GM12878 (cell line): Measurements from ENCODE around the gene FARS2. TPM values are rescaled to one million over a fixed set of nuclear protein-coding genes. Genes with fewer than 3 reads are reported as not detected.

Experiments
- ATAC-seq: fragments of 200-7000 bp; cut with Tn5 transposase; 3 replicates; pipeline ENCODE4 v1.9.1; 2020; ENCODE audit warnings: mild to moderate bottlenecking, moderate library complexity
- BruUV-seq: library from RNA; stranded (reverse); fragments of 400-500 nt; replicated peaks from 2 replicates; lab custom pipeline; 2021; lab: Mats Ljungman, UMichigan
- CTCF ChIA-PET: fragments of 300-600 bp; sonication (Branson Sonifier 250); formaldehyde crosslinking; extraction: SDS; loops from one replicate; lab custom pipeline; 2021; ENCODE audit warnings: inconsistent platforms; lab: Yijun Ruan, JAX
- POLR2A ChIA-PET: fragments of 350-600 bp; formaldehyde crosslinking; extraction: SDS; loops from one replicate; lab custom pipeline; 2021; ENCODE audit warnings: inconsistent platforms; lab: Charles Lee
- RAD21 ChIA-PET: fragments of 300-600 bp; sonication (Branson Sonifier 250); formaldehyde crosslinking; loops from one replicate; lab custom pipeline; 2023; ENCODE audit warnings: antibody characterized with exemption; ENCODE audit not compliant: unreplicated experiment; lab: Charles Lee
- SMC1A ChIA-PET: fragments of 300-600 bp; sonication (Branson Sonifier 250); formaldehyde crosslinking; loops from one replicate; lab custom pipeline; 2023; ENCODE audit not compliant: unreplicated experiment, uncharacterized antibody; lab: Charles Lee
- DNase-seq: peaks from one replicate; pipeline ENCODE4 v3.0.0-alpha.2; 2011; ENCODE audit warnings: low read depth, low spot score
- FAIRE-seq: peaks from 3 replicates; lab custom pipeline; 2011; peaks lifted over from hg19 to GRCh38; lab: Jason Lieb, UNC
- H2AFZ ChIP-seq: 2 replicates; pipeline ENCODE4 v1.6.0; 2011; ENCODE audit warnings: low read depth, low read length, control low read depth; ENCODE audit not compliant: control insufficient read depth
- H3K27ac ChIP-seq: 2 replicates; pipeline ENCODE4 v1.5.1; 2011; ENCODE audit warnings: control low read depth; ENCODE audit not compliant: control insufficient read depth, insufficient read depth
- H3K27me3 ChIP-seq, 2 experiments: replicated peaks in 1 of 2; 2 replicates each; pipeline versions ENCODE4 v1.6.0 to v1.6.1; 2011; ENCODE audit warnings: low read length in 1 of 2; ENCODE audit not compliant: control insufficient read depth in 2 of 2, insufficient read depth in 2 of 2
- H3K36me3 ChIP-seq, 2 experiments: 2 replicates each; pipeline ENCODE4 v1.5.1; 2011; ENCODE audit warnings: low read length in 1 of 2; ENCODE audit not compliant: control insufficient read depth in 2 of 2, insufficient read depth in 2 of 2
- H3K4me1 ChIP-seq: 2 replicates; pipeline ENCODE4 v1.6.1; 2011; ENCODE audit warnings: mild to moderate bottlenecking, low read length, moderate library complexity, mixed read lengths; ENCODE audit not compliant: control insufficient read depth, insufficient read depth
- H3K4me2 ChIP-seq: 2 replicates; pipeline ENCODE4 v1.6.0; 2011; ENCODE audit warnings: control low read depth; ENCODE audit not compliant: control insufficient read depth, insufficient read depth
- H3K4me3 ChIP-seq: fragments of 200-600 bp; sonication (generic); 2 replicates; pipeline ENCODE4 v1.5.1; 2016
- H3K79me2 ChIP-seq: 2 replicates; pipeline ENCODE4 v1.6.0; 2011; ENCODE audit warnings: low read length; ENCODE audit not compliant: control insufficient read depth, insufficient read depth
- H3K9ac ChIP-seq: 2 replicates; pipeline ENCODE4 v1.8.0; 2011; ENCODE audit warnings: low read length, control low read depth, mixed read lengths; ENCODE audit not compliant: control insufficient read depth, insufficient read depth
- H3K9me3 ChIP-seq: replicated peaks from 3 replicates; pipeline ENCODE4 v1.5.1; 2011; ENCODE audit warnings: mild to moderate bottlenecking, low read length; ENCODE audit not compliant: control insufficient read depth, insufficient read depth
- H4K20me1 ChIP-seq: 2 replicates; pipeline ENCODE4 v1.6.0; 2011; ENCODE audit not compliant: control insufficient read depth, insufficient read depth
- ASH2L ChIP-seq: fragments of 300-600, 200-600 bp; sonication (generic); IDR thresholded peaks from 2 replicates; pipeline ENCODE4 v1.6.1; 2017; ENCODE audit warnings: low read depth, mild to moderate bottlenecking, borderline replicate concordance
- GATAD2B ChIP-seq: fragments of 450-650 bp; conservative IDR thresholded peaks from 2 replicates; pipeline ENCODE4 v1.6.1; 2017; ENCODE audit warnings: low read depth, mild to moderate bottlenecking, moderate library complexity
- IKZF1 ChIP-seq: fragments of 450-650 bp; conservative IDR thresholded peaks from 2 replicates; pipeline ENCODE4 v1.6.1; 2017; ENCODE audit warnings: antibody characterized with exemption, mild to moderate bottlenecking
- RAD51 ChIP-seq: fragments of 450-650 bp; IDR thresholded peaks from 2 replicates; pipeline ENCODE4 v1.6.1; 2016; ENCODE audit warnings: moderate library complexity, mild to moderate bottlenecking, inconsistent platforms
- SIN3A ChIP-seq: IDR thresholded peaks from 2 replicates; pipeline ENCODE4 v1.6.1; 2012; ENCODE audit warnings: low read depth, low read length, improper control_type of control experiment
- STAT3 ChIP-seq: IDR thresholded peaks from 2 replicates; pipeline ENCODE4 v1.6.1; 2011; ENCODE audit warnings: low read depth, low read length, improper control_type of control experiment
- TARDBP ChIP-seq: IDR thresholded peaks from 2 replicates; pipeline ENCODE4 v1.6.1; 2016; ENCODE audit warnings: borderline replicate concordance
- WGBS: methylation state at CpG from one replicate; pipeline ENCODE4 v1.1.6; 2016; ENCODE audit warnings: low lambda C conversion rate; ENCODE audit not compliant: insufficient replicate concordance, insufficient coverage; ENCODE audit errors: missing lambda C conversion rate; 5-methylcytosine and 5-hydroxymethylcytosine counted together
- in situ Hi-C: fragments of 300-500 bp; cut with MboI; formaldehyde crosslinking; loops from 9 replicates; pipeline ENCODE4 v1.14.3; 2018; ENCODE audit warnings: mixed read lengths
- intact Hi-C: fragments of 100-400 bp; cut with micrococcal nuclease; formaldehyde crosslinking; loops from one replicate; pipeline ENCODE4 v1.14.2; 2022; ENCODE audit not compliant: unreplicated experiment
- polyA plus RNA-seq, 11 experiments: library from polyadenylated mRNA; depleted of rRNA in 4 of 11; unstranded in 6 of 11; stranded (reverse) in 5 of 11; fragments of >200 nt; fragmentation: Nextera tagmentation in 4 of 11; fragmentation: Illumina TruSeq in 1 of 11; extraction: Ambion mirVana in 4 of 11; extraction: Trizol in 1 of 11; gene quantifications; 1 replicate in 1 of 11; 2 replicates in 10 of 11; pipeline versions ENCODE4 v1.2.1 to v1.2.3, GENCODE V29; 2011 to 2016; ENCODE audit warnings: inconsistent platforms in 2 of 11, missing spikeins in 2 of 11, low read depth in 1 of 11
- total RNA-seq, 4 experiments: library from RNA; depleted of rRNA in 3 of 4; stranded (reverse); fragments of >200 nt in 3 of 4; fragmentation: Illumina TruSeq in 1 of 4; extraction: Trizol in 1 of 4; gene quantifications; 2 replicates each; pipeline versions ENCODE4 v1.2.1 to v1.2.3, GENCODE V29; 2013 to 2021
- TF ChIP-seq, protein P1 (sequence below): IDR thresholded peaks from 2 replicates; pipeline ENCODE4 v1.6.1; 2012; ENCODE audit warnings: improper control_type of control experiment, low read depth, low read length; ENCODE audit not compliant: insufficient replicate concordance

The FARS2 gene
- total and polyA plus RNA-seq, 10 of the 15 experiments (the other 5 are each of a cell fraction or from before 2014, with no cell fraction given), result 16.8 to 46.7 (median 25.6) TPM

DNA sequence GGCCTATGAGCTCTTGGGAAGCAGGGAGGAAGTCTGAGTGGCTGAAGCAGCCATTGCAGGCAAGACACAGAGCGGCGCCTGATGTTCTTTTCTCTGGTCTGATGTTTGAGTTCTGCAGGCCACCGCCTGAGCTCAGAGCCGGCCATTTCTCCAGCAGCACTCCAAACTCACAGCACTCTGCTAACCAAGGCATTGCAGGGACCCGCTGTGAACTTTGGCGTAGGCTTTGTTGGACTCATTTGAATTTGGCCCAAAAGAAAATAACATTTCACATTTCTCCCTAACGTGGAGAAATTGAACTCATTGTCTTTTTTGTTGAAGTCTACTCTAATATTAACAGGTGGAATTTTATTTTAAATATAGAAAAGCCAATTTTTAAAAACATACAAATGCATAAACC is 336.1 kb downstream of the FARS2 start:
- Histone ChIP-seq H3K27ac (no peak overlapping the region), H3K79me2 (no peaks in the 10 kb centered on the region), H3K4me1 (no peaks in the 10 kb centered on the region), H4K20me1 (no peaks in the 10 kb centered on the region), H3K9me3 (no peaks in the 10 kb centered on the region), H3K36me3 (no peaks in the 10 kb centered on the region; a peak in 1 of 4 replicates), H3K27me3 (no peaks in the 10 kb centered on the region), H3K9ac (no peak overlapping the region), H2AFZ (no peak overlapping the region), H3K4me2 (no peak overlapping the region), H3K4me3 (no peak overlapping the region)
- ChIA-PET CTCF (interaction anchor here (1.7 kb wide), 1 partner anchor 126 kb away, joined by 4 read pairs; no protein-coding TSS in a partner anchor), RAD21 (no interaction called here), POLR2A (no interaction called here), SMC1A (interaction anchor here (1.1 kb wide), 1 partner anchor 31 kb away, joined by 3 read pairs; no protein-coding TSS in a partner anchor)
- FAIRE-seq (no peak), ATAC-seq (no peak), DNase-seq (no peak)
- no TSS peak for BruUV-seq
- 94% methylated on average over 7 of the region's 7 CpGs for WGBS
- intact Hi-C loops, result no loop called here
- in situ Hi-C loops, result no loop called here
- no peak for TF ChIP-seq ASH2L
- TF ChIP-seq GATAD2B, result no peak
- no peak for TF ChIP-seq SIN3A
- no peak for TF ChIP-seq RAD51
- TF ChIP-seq IKZF1, result no peak
- TF ChIP-seq STAT3, result no peak
- TF ChIP-seq, protein P1, sequence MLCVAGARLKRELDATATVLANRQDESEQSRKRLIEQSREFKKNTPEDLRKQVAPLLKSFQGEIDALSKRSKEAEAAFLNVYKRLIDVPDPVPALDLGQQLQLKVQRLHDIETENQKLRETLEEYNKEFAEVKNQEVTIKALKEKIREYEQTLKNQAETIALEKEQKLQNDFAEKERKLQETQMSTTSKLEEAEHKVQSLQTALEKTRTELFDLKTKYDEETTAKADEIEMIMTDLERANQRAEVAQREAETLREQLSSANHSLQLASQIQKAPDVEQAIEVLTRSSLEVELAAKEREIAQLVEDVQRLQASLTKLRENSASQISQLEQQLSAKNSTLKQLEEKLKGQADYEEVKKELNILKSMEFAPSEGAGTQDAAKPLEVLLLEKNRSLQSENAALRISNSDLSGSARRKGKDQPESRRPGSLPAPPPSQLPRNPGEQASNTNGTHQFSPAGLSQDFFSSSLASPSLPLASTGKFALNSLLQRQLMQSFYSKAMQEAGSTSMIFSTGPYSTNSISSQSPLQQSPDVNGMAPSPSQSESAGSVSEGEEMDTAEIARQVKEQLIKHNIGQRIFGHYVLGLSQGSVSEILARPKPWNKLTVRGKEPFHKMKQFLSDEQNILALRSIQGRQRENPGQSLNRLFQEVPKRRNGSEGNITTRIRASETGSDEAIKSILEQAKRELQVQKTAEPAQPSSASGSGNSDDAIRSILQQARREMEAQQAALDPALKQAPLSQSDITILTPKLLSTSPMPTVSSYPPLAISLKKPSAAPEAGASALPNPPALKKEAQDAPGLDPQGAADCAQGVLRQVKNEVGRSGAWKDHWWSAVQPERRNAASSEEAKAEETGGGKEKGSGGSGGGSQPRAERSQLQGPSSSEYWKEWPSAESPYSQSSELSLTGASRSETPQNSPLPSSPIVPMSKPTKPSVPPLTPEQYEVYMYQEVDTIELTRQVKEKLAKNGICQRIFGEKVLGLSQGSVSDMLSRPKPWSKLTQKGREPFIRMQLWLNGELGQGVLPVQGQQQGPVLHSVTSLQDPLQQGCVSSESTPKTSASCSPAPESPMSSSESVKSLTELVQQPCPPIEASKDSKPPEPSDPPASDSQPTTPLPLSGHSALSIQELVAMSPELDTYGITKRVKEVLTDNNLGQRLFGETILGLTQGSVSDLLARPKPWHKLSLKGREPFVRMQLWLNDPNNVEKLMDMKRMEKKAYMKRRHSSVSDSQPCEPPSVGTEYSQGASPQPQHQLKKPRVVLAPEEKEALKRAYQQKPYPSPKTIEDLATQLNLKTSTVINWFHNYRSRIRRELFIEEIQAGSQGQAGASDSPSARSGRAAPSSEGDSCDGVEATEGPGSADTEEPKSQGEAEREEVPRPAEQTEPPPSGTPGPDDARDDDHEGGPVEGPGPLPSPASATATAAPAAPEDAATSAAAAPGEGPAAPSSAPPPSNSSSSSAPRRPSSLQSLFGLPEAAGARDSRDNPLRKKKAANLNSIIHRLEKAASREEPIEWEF, result no peak
- TF ChIP-seq TARDBP, result no peak
